OCI-LY1 (cell line): ENCODE data around the gene CACNA1H.

ENCODE experiments used
- H2AFZ ChIP-seq: fragments of 200-600 bp; sonication (generic), shearing (Covaris generic); 2 replicates; pipeline ENCODE4 v1.6.0; 2014; ENCODE audit warnings: antibody characterized with exemption, mild to moderate bottlenecking, low read length
- H3F3A ChIP-seq: fragments of 200-600 bp; sonication (generic), shearing (Covaris generic); 2 replicates; pipeline ENCODE4 v1.6.0; 2014; ENCODE audit warnings: mild to moderate bottlenecking, antibody characterized with exemption, low read length, moderate library complexity; ENCODE audit not compliant: insufficient read depth
- H3K27ac ChIP-seq: fragments of 200-600 bp; sonication (generic); 2 replicates; pipeline ENCODE4 v1.5.1; 2014; ENCODE audit warnings: low read length, mixed run types, mild to moderate bottlenecking, low read depth; ENCODE audit not compliant: poor library complexity, severe bottlenecking
- H3K27me3 ChIP-seq: fragments of 200-600 bp; sonication (generic); 2 replicates; pipeline ENCODE4 v1.6.0; 2014; ENCODE audit warnings: antibody characterized with exemption, mild to moderate bottlenecking, low read length, moderate library complexity; ENCODE audit not compliant: insufficient read depth
- H3K36me3 ChIP-seq: fragments of 200-600 bp; sonication (generic); 2 replicates; pipeline ENCODE4 v1.6.1; 2014; ENCODE audit warnings: mild to moderate bottlenecking, antibody characterized with exemption, low read length, moderate library complexity, mixed read lengths; ENCODE audit not compliant: insufficient read depth
- H3K4me1 ChIP-seq: fragments of 200-600 bp; sonication (generic); 2 replicates; pipeline ENCODE4 v1.5.1; 2014; ENCODE audit warnings: mild to moderate bottlenecking, low read length, moderate library complexity; ENCODE audit not compliant: insufficient read depth, severe bottlenecking
- H3K4me2 ChIP-seq: fragments of 200-600 bp; sonication (generic), shearing (Covaris generic); 2 replicates; pipeline ENCODE4 v1.6.1; 2014; ENCODE audit warnings: low read length
- H3K4me3 ChIP-seq: fragments of 200-600 bp; sonication (generic); 2 replicates; pipeline ENCODE4 v1.5.1; 2014; ENCODE audit warnings: low read length, low read depth, mild to moderate bottlenecking, mixed read lengths; ENCODE audit not compliant: poor library complexity, severe bottlenecking
- H3K79me2 ChIP-seq: fragments of 200-600 bp; shearing (Covaris generic); 2 replicates; pipeline ENCODE4 v1.6.1; 2016; ENCODE audit warnings: mixed run types, low read length, mixed read lengths; ENCODE audit not compliant: insufficient read depth
- H3K9ac ChIP-seq: fragments of 200-600 bp; sonication (generic), shearing (Covaris generic); 2 replicates; pipeline ENCODE4 v1.6.1; 2014; ENCODE audit warnings: mild to moderate bottlenecking, low read length, mixed read lengths
- H3K9me2 ChIP-seq: fragments of 200-600 bp; sonication (generic), shearing (Covaris generic); 2 replicates; pipeline ENCODE4 v1.6.1; 2014; ENCODE audit warnings: low read depth, mild to moderate bottlenecking, low read length, mixed read lengths
- H3K9me3 ChIP-seq: fragments of 200-600 bp; shearing (Covaris generic); 2 replicates; pipeline ENCODE4 v1.6.1; 2014; ENCODE audit warnings: low read length, mixed read lengths
- H4K20me1 ChIP-seq: fragments of 200-600 bp; sonication (generic), shearing (Covaris generic); 2 replicates; pipeline ENCODE4 v1.6.0; 2016; ENCODE audit warnings: mild to moderate bottlenecking, low read length; ENCODE audit not compliant: insufficient read depth
- CTCF ChIP-seq: fragments of 200-600 bp; sonication (generic), shearing (Covaris generic); IDR thresholded peaks from 2 replicates; pipeline ENCODE4 v1.5.1; 2017; ENCODE audit warnings: mild to moderate bottlenecking, antibody characterized with exemption, low read length, moderate library complexity, mixed read lengths
- EZH2 ChIP-seq: fragments of 200-600 bp; sonication (generic), shearing (Covaris generic); IDR thresholded peaks from 2 replicates; pipeline ENCODE4 v1.8.0; 2017; ENCODE audit warnings: borderline replicate concordance, mixed run types, mild to moderate bottlenecking, antibody characterized with exemption, low read length, moderate library complexity, mixed read lengths

Gene CACNA1H

GRCh38 chr16:1202274-1202673, 49.4 kb downstream of the CACNA1H start:
- Histone ChIP-seq H3K9ac (no peak overlapping the region), H2AFZ (no peak overlapping the region), H3K36me3 (no peaks in the 10 kb centered on the region), H3F3A (no peaks in the 10 kb centered on the region), H3K4me3 (no peak overlapping the region), H3K4me1 (no peaks in the 10 kb centered on the region), H3K4me2 (no peak overlapping the region), H3K27ac (no peak overlapping the region), H3K27me3 (peaks cover 4% of the 10 kb centered on the region; the same call in 1 of the 2 replicates), H3K79me2 (no peaks in the 10 kb centered on the region), H3K9me2 (no peaks in the 10 kb centered on the region), H3K9me3 (no peaks in the 10 kb centered on the region), H4K20me1 (no peaks in the 10 kb centered on the region)
- TF ChIP-seq CTCF (no peak), EZH2 (no peak)

- Histone ChIP-seq H3F3A (no peaks in the 10 kb centered on the region), H3K27me3 (peaks cover 4% of the 10 kb centered on the region; the same call in 1 of the 2 replicates), H3K9me3 (no peaks in the 10 kb centered on the region), H3K79me2 (no peaks in the 10 kb centered on the region), H3K4me3 (no peak overlapping the region), H3K9ac (no peak overlapping the region), H3K4me1 (no peaks in the 10 kb centered on the region), H3K36me3 (no peaks in the 10 kb centered on the region), H3K4me2 (no peak overlapping the region), H3K9me2 (no peaks in the 10 kb centered on the region), H2AFZ (no peak overlapping the region), H4K20me1 (no peaks in the 10 kb centered on the region), H3K27ac (no peak overlapping the region)
- TF ChIP-seq CTCF, result no peak
- TF ChIP-seq EZH2, result no peak
Measured at GRCh38 chr16:1204933-1205332, 52.0 kb downstream of the CACNA1H start.

GRCh38 chr16:1206326-1206725, 53.4 kb downstream of the CACNA1H start:
- Histone ChIP-seq H3K9ac (no peak overlapping the region), H3K4me3 (no peak overlapping the region), H3F3A (no peaks in the 10 kb centered on the region), H3K9me3 (no peaks in the 10 kb centered on the region), H2AFZ (no peak overlapping the region), H3K4me2 (no peak overlapping the region), H3K27ac (no peak overlapping the region), H4K20me1 (no peaks in the 10 kb centered on the region), H3K79me2 (no peaks in the 10 kb centered on the region), H3K4me1 (no peaks in the 10 kb centered on the region), H3K9me2 (no peaks in the 10 kb centered on the region), H3K27me3 (peaks cover 4% of the 10 kb centered on the region; the same call in 1 of the 2 replicates), H3K36me3 (no peaks in the 10 kb centered on the region)
- TF ChIP-seq EZH2 (no peak), CTCF (no peak)
